RPMI7951 (cell line): ENCODE measurements around the gene ALKAL2. TPM values are rescaled to one million over a fixed set of nuclear protein-coding genes. Genes with fewer than 3 reads are reported as not detected.

ENCODE experiments used
- DNase-seq: peaks from one replicate; pipeline ENCODE4 v3.0.0-alpha.2; 2012; ENCODE audit warnings: low read depth
- total RNA-seq: library from RNA; depleted of rRNA; stranded (reverse); fragments of >200 nt; shearing (Covaris generic); gene quantifications from 2 replicates; pipeline ENCODE4 v1.2.3, GENCODE V29; 2014

Gene ALKAL2
- total RNA-seq, 1 experiment from 2014 or later, result not detected

GRCh38 chr2:290090-290722, 2.3 kb upstream of the ALKAL2 start:
- DNase-seq, result peak; percentile 66

GRCh38 chr2:289362-290089, 1.6 kb upstream of the ALKAL2 start:
- no peak for DNase-seq

- DNase-seq, result no peak
Observed at GRCh38 chr2:288758-289361, 969 bp upstream of the ALKAL2 start.

GRCh38 chr2:287471-287885, 413 bp downstream of the ALKAL2 start:
- DNase-seq, result peak; percentile 31

- no peak for DNase-seq
Observed at GRCh38 chr2:286774-287392, 1.0 kb downstream of the ALKAL2 start.

GRCh38 chr2:286035-286434, 1.9 kb downstream of the ALKAL2 start:
- no peak for DNase-seq

GRCh38 chr2:285531-285930, 2.4 kb downstream of the ALKAL2 start:
- DNase-seq, result no peak

- no peak for DNase-seq
Observed at GRCh38 chr2:284896-285492, 2.9 kb downstream of the ALKAL2 start.

- no peak for DNase-seq
Observed at GRCh38 chr2:283996-284794, 3.7 kb downstream of the ALKAL2 start.

GRCh38 chr2:282371-283263, 5.3 kb downstream of the ALKAL2 start:
- DNase-seq, result no peak

GRCh38 chr2:281381-281780, 6.5 kb downstream of the ALKAL2 start:
- no peak for DNase-seq

- DNase-seq, result no peak
Observed at GRCh38 chr2:280650-281110, 7.2 kb downstream of the ALKAL2 start.

- DNase-seq, result no peak
Observed at GRCh38 chr2:279956-280649, 7.8 kb downstream of the ALKAL2 start.

GRCh38 chr2:279366-279765, 8.5 kb downstream of the ALKAL2 start:
- no peak for DNase-seq

- DNase-seq, result no peak
Observed at GRCh38 chr2:278927-279320, 9.0 kb downstream of the ALKAL2 start.

- no peak for DNase-seq
Observed at GRCh38 chr2:278312-278926, 9.5 kb downstream of the ALKAL2 start.

GRCh38 chr2:275466-275865, 12.4 kb downstream of the ALKAL2 start:
- DNase-seq, result no peak

- DNase-seq, result no peak
Observed at GRCh38 chr2:274503-274902, 13.4 kb downstream of the ALKAL2 start.

- DNase-seq, result no peak
Observed at GRCh38 chr2:273333-273732, 14.6 kb downstream of the ALKAL2 start.
